NCI-H2107 treated with DMSO at 0.1 percent for 48 hours (cell line): ENCODE data around the gene EIPR1.
A peak's percentile ranks its signal among the peaks of the same experiment; 100 is the strongest.

ENCODE experiments used
- DNase-seq: peaks from one replicate; lab custom pipeline; 2025; ENCODE audit not compliant: unreplicated experiment; lab: John Stamatoyannopoulos, UW

The EIPR1 gene

GRCh38 chr2:3168230-3168891 lies 209.3 kb downstream of the EIPR1 start:
- no peak for DNase-seq

GRCh38 chr2:3163401-3163800 lies 214.2 kb downstream of the EIPR1 start:
- no peak for DNase-seq

- DNase-seq, result no peak
Measured at GRCh38 chr2:3162442-3163077, 215.1 kb downstream of the EIPR1 start.

- no peak for DNase-seq
Measured at GRCh38 chr2:3160751-3161330, 216.8 kb downstream of the EIPR1 start.

DNA sequence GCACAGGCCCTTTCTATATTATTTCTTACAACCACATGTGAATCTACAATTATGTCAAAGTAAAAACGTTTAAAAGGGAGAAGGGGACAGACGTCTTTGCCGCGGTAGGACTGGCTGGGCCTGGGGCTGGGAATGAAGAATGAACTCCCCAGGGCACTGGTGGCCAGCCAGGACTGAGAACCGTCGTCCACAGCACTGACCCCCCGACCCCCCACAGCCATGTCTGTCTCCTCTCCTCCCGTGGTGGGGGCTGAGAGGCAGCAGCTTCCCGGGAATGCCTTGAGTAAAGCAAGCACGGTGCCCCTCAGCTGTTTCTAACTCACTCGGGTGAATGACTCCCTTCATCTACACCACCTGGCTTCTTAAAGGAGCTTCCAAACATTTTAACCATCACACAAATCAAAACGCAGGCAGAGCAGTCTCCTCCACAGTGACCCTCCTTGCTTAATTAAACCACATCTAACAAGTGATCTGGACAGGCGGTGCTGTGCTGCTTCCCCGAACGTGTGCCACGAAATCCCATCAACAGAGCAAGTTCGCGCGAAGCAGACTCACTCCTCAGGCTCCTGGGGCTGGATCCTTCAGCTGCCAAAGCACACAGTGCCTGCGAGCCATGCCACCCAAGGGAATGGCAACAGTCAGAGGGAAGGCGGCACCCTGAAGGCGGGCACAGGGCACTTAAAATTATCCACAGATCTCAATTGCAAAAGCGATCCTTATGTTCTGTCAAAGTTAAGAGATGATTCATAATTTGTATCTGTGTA lies 217.7 kb downstream of the EIPR1 start:
- DNase-seq, result no peak

- no peak for DNase-seq
Measured at GRCh38 chr2:3154700-3155099, 222.9 kb downstream of the EIPR1 start.

- no peak for DNase-seq
Measured at GRCh38 chr2:3154146-3154545, 223.5 kb downstream of the EIPR1 start.

DNA sequence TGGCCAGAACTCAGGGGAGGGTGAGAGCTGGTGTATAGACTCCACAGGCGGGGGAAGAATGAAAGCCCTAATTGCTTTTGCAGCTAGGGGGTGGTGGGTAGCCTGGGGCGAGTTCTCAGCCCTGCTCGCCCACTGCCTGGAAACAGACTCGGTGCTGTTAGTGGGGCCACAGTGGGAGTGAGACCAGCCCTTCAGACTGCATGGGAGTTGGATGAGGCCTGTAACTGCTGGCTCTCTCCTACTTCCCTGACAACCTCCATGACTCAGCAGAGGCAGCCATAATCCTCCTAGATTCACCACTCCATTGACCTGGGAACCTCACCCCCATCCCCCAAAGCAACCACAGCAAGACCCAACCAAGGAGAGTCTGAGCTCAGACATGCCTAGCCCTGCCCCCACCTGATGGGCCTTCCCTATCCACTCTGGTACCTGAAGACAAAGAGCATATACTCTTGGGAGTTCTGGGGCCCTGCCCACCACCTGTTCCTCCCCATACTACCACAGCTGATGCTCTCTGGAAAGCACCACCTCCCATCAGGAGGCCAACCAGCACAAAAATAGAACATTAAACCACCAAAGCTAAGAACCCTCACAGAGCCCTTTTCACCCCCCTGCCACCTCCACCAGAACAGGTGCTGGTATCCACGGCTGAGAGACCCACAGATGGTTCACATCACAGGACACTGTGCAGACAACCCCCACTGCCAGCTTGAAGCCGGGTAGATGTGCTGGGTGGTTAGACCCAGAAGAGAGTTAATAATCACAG lies 226.3 kb downstream of the EIPR1 start:
- DNase-seq, result peak; percentile 88

GRCh38 chr2:3149441-3150217 lies 228.0 kb downstream of the EIPR1 start:
- no peak for DNase-seq

DNA sequence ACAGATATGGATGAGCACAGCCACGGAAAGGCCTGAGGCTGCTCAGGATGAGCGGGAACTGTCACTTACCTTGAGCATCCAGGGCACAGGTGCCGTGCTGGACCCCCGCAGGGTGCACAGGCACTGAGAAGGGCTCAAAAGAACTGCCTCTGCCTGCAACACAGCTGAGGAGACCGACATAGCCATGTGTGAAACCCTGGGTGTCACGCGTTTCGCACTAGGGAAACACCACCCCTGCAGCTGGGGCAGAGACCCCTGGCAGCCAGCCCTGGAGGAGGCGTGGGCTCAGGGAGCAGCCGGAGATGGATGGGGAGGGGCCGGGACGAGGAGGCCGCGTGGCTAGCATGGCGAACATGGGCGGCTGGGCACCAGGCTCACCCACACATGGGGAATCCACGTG lies 228.9 kb downstream of the EIPR1 start:
- no peak for DNase-seq

DNA sequence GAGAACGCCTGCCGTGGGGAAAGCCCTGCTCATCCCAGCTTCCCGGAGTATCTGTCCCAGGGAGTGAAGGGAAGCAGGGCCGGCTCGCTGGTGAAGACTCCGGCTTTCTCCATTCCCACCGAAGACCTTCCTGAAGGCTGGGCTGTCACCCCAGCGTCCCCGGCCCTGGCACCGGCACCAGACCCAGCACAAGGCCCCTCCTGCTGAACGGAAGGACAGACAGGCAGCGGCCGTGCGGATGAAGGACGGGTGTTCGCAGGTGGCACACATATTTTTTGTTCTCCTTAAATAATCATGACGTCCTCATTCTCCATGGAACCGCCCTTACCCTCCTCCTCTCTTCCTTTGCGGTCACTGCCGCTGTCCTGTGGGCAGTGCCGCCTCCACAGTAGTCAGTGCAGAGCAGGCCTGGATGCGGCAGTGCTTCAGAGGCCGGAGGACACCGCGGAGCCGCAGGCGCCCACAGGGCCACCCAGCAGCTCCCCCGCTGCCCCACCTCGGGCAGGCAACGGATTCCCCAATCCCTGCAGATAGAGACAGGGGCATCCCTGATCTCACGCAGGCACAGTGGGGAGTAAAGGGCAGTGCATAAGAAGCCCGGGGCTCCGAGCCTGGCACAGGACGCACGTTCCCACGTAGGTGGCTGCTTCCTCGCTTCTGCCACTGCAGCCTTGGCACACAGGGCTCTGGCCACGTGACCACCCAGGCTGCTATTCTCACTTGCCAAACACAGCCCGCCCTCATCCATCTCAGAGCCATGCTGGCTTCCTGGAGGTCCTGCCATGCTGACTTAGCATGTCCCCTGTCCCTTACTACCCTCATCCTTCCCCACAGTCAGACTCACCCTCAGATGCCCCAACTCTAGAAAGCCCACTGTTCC lies 229.7 kb downstream of the EIPR1 start:
- DNase-seq, result no peak

GRCh38 chr2:3146772-3147650 lies 230.6 kb downstream of the EIPR1 start:
- DNase-seq, result no peak

DNA sequence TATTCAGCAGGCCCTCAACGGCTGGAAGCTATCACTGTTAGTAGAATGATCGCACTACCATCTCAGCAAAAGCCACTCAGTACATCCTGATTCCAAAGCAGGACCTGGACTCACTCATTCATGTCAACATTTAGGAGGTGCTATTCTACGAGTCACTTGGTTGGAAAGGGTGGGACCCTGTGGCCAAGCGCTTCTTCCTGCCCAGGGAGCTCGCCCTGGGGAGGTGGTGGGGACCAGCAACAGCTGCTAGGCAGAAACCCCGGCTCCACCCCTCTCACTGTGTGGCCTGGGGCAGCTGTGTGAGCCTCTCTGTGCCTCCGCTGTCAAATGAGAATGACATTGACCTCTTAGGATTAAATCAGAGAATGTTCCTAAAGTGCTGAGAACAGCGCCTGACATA lies 231.4 kb downstream of the EIPR1 start:
- no peak for DNase-seq

DNA sequence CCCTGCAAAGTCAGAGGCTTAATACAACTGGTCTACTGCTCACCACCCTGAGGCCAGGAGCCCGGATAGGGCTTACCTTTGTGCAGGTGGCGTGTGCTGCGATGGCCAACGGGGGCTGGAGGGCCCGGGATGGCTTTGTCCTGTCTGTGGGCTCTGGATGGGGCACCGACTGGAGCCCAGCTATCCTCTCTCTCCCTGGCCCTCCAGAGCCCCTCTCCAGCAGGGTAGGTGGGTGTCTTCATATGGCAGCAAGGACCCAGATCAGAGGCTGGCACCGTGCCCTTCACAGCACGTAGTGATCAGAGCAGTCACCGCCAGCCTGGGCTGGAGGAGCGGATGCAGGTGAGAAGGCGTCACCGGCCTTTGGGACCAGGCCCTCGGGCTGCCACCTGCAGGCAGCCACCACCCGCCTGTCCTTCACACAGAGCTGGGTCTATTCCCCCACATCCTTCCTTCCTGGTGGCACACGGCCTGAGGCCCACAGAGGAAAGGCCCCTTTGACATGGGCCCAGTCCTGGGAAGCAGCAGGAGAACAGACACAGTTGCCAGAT lies 232.1 kb downstream of the EIPR1 start:
- DNase-seq, result no peak

GRCh38 chr2:3144856-3145255 lies 232.8 kb downstream of the EIPR1 start:
- no peak for DNase-seq

GRCh38 chr2:3143602-3144001 lies 234.0 kb downstream of the EIPR1 start:
- no peak for DNase-seq

DNA sequence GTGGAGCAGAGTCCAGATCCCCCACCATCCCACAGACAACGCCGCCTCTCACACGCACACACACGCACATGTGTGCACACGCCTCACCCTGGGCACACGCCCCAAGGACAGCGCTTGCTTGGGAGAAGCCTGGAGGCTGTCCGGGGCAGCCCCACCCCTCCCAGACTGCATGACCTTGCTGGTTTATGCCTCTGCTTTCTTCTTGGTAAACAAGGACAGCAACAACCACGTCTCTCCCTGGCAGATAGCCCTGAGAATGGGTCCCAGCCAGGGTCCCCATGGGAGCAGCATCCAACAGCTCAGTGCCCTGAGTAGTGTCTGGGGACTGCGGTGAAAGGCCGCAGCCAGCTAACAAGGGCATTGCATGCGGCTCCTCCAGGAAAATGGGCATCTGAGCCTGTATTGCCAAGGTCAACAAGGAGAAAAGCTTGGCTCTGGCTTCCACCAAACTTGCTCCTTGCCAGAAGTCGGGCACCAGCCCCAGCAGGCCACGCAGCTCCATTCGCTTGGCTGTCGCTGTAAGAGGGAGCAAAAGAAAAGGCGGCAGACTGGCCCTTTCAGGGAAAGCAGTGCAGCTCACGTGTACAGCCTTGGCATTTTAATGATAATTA lies 234.6 kb downstream of the EIPR1 start:
- no peak for DNase-seq

DNA sequence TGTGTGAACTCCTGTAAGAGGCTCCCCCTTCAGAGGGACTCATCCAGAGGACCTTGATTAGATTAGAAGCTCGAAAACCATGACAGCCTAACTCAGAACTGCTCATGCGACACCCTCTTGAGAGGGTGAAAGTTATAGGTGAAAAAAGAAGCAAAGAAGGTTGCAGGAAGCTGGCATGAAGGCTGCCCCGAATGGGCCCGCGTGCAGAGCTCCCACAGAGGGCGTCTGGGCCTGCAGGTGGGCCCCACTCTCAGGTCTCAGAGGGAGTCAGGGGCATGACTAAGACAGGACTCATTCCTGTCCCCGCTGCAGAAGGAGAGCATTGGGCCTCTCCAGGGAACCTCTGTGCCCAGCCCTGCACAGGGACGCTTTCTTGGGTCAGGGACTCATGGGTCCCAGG lies 235.4 kb downstream of the EIPR1 start:
- no peak for DNase-seq
